GM18858 (cell line): Measurements from ENCODE around the gene RSU1.
A peak's percentile ranks its signal among the peaks of the same experiment; 100 is the strongest.

Experiments used
- ATAC-seq: cut with Tn5 transposase; IDR thresholded peaks from one replicate; pipeline ENCODE4 v1.9.1; 2021; ENCODE audit not compliant: unreplicated experiment

RSU1 gene

GRCh38 chr10:16822726-16823360 is 5.6 kb upstream of the RSU1 start:
- ATAC-seq: no peak

- ATAC-seq: no peak
These were observed 4.8 kb upstream of the RSU1 start for GRCh38 chr10:16822027-16822426.

GRCh38 chr10:16820421-16820820 is 3.2 kb upstream of the RSU1 start:
- no peak for ATAC-seq

- no peak for ATAC-seq
These were observed 2.8 kb upstream of the RSU1 start for GRCh38 chr10:16820018-16820417.

- ATAC-seq: no peak
These were observed 2.2 kb upstream of the RSU1 start for GRCh38 chr10:16819436-16819835.

- ATAC-seq: no peak
These were observed 1.8 kb upstream of the RSU1 start for GRCh38 chr10:16819026-16819425.

- no peak for ATAC-seq
These were observed 447 bp downstream of the RSU1 start for GRCh38 chr10:16816830-16817124.

GRCh38 chr10:16816171-16816570 is 1.1 kb downstream of the RSU1 start:
- ATAC-seq: no peak

- no peak for ATAC-seq
These were observed 3.2 kb downstream of the RSU1 start for GRCh38 chr10:16814012-16814411.

GRCh38 chr10:16812676-16813075 is 4.5 kb downstream of the RSU1 start:
- no peak for ATAC-seq

- ATAC-seq: no peak
These were observed 5.5 kb downstream of the RSU1 start for GRCh38 chr10:16811765-16812164.

- no peak for ATAC-seq
These were observed 5.9 kb downstream of the RSU1 start for GRCh38 chr10:16811292-16811691.

GRCh38 chr10:16809074-16809718 is 8.0 kb downstream of the RSU1 start:
- ATAC-seq: peak; percentile 78

GRCh38 chr10:16804123-16804522 is 13.1 kb downstream of the RSU1 start:
- no peak for ATAC-seq

- ATAC-seq: no peak
These were observed 13.8 kb downstream of the RSU1 start for GRCh38 chr10:16803464-16803863.

GRCh38 chr10:16799621-16800020 is 17.6 kb downstream of the RSU1 start:
- peak; percentile 85 for ATAC-seq

- ATAC-seq: no peak
These were observed 18.7 kb downstream of the RSU1 start for GRCh38 chr10:16798571-16798970.

- ATAC-seq: no peak
These were observed 21.7 kb downstream of the RSU1 start for GRCh38 chr10:16795410-16796073.

GRCh38 chr10:16794005-16794404 is 23.2 kb downstream of the RSU1 start:
- ATAC-seq: no peak

GRCh38 chr10:16792675-16793074 is 24.5 kb downstream of the RSU1 start:
- ATAC-seq: no peak

GRCh38 chr10:16789765-16790164 is 27.5 kb downstream of the RSU1 start:
- ATAC-seq: no peak

GRCh38 chr10:16789261-16789660 is 28.0 kb downstream of the RSU1 start:
- no peak for ATAC-seq

GRCh38 chr10:16788778-16789177 is 28.4 kb downstream of the RSU1 start:
- ATAC-seq: no peak
